Measurements from ENCODE around the gene ANGPTL2.

DNA sequence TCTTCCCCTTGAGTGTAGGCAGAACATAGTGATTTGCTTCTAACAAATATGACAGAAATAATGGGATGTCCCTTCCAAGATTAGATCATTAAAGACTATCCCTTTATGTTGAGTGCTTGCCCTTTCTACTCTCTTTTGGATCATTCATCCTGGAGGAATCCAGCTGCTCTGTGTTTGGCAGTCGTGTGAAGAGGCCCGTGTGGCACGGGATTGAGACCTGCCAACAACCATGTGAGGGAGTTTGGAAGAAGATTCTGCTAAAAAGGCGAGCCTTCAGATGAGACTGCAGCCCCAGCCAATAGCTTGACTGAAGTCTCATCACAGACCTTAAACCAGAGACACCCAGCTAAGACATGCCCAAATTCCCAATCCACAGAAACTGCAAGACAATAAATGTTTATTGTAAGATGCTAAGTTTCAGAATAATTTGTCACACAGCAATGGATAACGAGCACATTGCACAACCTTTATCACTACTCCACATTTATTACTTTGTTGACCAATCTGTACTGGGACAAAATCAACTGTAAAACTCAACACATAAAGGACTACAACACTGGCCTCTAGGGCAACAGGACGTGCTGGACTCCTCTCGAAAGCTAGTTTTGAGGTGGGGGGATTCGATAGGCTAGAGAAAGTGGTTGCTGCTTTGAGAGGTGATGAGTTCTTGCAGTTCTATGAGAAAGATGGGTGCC lies 42.8 kb downstream of the ANGPTL2 start:
- TF ChIP-seq, protein P1, sequence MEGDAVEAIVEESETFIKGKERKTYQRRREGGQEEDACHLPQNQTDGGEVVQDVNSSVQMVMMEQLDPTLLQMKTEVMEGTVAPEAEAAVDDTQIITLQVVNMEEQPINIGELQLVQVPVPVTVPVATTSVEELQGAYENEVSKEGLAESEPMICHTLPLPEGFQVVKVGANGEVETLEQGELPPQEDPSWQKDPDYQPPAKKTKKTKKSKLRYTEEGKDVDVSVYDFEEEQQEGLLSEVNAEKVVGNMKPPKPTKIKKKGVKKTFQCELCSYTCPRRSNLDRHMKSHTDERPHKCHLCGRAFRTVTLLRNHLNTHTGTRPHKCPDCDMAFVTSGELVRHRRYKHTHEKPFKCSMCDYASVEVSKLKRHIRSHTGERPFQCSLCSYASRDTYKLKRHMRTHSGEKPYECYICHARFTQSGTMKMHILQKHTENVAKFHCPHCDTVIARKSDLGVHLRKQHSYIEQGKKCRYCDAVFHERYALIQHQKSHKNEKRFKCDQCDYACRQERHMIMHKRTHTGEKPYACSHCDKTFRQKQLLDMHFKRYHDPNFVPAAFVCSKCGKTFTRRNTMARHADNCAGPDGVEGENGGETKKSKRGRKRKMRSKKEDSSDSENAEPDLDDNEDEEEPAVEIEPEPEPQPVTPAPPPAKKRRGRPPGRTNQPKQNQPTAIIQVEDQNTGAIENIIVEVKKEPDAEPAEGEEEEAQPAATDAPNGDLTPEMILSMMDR (IDR thresholded peaks at IDR 0.05; ENCODE audit: low read depth, low read length, missing input control) = no peak
- TF ChIP-seq, protein P2, sequence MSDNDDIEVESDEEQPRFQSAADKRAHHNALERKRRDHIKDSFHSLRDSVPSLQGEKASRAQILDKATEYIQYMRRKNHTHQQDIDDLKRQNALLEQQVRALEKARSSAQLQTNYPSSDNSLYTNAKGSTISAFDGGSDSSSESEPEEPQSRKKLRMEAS (IDR thresholded peaks at IDR 0.05) = no peak
- no peak for TF ChIP-seq TAF1 (conservative IDR thresholded peaks at IDR 0.05)
- TF ChIP-seq, protein P3, sequence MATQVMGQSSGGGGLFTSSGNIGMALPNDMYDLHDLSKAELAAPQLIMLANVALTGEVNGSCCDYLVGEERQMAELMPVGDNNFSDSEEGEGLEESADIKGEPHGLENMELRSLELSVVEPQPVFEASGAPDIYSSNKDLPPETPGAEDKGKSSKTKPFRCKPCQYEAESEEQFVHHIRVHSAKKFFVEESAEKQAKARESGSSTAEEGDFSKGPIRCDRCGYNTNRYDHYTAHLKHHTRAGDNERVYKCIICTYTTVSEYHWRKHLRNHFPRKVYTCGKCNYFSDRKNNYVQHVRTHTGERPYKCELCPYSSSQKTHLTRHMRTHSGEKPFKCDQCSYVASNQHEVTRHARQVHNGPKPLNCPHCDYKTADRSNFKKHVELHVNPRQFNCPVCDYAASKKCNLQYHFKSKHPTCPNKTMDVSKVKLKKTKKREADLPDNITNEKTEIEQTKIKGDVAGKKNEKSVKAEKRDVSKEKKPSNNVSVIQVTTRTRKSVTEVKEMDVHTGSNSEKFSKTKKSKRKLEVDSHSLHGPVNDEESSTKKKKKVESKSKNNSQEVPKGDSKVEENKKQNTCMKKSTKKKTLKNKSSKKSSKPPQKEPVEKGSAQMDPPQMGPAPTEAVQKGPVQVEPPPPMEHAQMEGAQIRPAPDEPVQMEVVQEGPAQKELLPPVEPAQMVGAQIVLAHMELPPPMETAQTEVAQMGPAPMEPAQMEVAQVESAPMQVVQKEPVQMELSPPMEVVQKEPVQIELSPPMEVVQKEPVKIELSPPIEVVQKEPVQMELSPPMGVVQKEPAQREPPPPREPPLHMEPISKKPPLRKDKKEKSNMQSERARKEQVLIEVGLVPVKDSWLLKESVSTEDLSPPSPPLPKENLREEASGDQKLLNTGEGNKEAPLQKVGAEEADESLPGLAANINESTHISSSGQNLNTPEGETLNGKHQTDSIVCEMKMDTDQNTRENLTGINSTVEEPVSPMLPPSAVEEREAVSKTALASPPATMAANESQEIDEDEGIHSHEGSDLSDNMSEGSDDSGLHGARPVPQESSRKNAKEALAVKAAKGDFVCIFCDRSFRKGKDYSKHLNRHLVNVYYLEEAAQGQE (IDR thresholded peaks at IDR 0.05) = no peak
- no peak for TF ChIP-seq FOXA2 (IDR thresholded peaks at IDR 0.05)
- TF ChIP-seq EGR1 (IDR thresholded peaks at IDR 0.05; ENCODE audit: low read depth in 2 of 2) = no peak
- TF ChIP-seq FOXA1 (IDR thresholded peaks at IDR 0.05) = no peak
- TF ChIP-seq, protein P4, sequence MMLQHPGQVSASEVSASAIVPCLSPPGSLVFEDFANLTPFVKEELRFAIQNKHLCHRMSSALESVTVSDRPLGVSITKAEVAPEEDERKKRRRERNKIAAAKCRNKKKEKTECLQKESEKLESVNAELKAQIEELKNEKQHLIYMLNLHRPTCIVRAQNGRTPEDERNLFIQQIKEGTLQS (IDR thresholded peaks at IDR 0.05) = no peak
- no peak for TF ChIP-seq YY1 (IDR thresholded peaks at IDR 0.05)
- TF ChIP-seq JUND (IDR thresholded peaks at IDR 0.05) = no peak
- TF ChIP-seq RAD21 (IDR thresholded peaks at IDR 0.05) = no peak
